WI38 (cell line): ENCODE measurements around the gene LY86.

Experiments used
- H3K4me3 ChIP-seq: 2 replicates; pipeline ENCODE4 v1.5.1; 2011; ENCODE audit warnings: low read depth, mild to moderate bottlenecking, control low read depth, low read length
- CTCF ChIP-seq: IDR thresholded peaks from 2 replicates; pipeline ENCODE4 v1.5.1; 2012; ENCODE audit warnings: low read depth, mild to moderate bottlenecking, control low read depth, low read length

Gene LY86

GRCh38 chr6:6596529-6597328 lies 8.2 kb downstream of the LY86 start:
- no peak for TF ChIP-seq CTCF
- H3K4me3 ChIP-seq = no peak overlapping the region

- no peak for TF ChIP-seq CTCF
These were observed 9.2 kb downstream of the LY86 start for GRCh38 chr6:6597682-6598081.

GRCh38 chr6:6599468-6599873 lies 11.0 kb downstream of the LY86 start:
- no peak overlapping the region for H3K4me3 ChIP-seq
- TF ChIP-seq CTCF = no peak

More at GRCh38 chr6:6597682-6598081, 9.2 kb downstream of the LY86 start:
- H3K4me3 ChIP-seq = no peak overlapping the region

DNA sequence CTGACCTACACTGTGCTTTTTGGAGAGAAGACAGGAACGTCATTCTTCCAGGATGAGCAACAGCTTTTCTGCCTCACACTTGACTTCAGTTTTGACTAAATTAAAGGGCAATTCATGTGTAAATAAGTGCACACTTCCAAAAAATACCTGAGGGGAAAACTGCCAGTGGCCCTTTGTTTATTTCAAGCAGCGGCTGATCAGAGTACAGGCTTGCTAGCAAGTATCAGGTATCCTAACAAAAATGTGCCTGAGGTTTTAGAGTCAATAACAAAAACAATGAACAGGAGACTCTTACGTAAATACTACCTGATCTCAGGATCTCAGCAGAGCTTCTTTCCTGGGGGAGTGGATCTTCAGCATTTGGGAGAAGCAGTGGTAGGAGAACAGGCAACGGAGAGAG lies 12.4 kb downstream of the LY86 start:
- no peak for TF ChIP-seq CTCF
- H3K4me3 ChIP-seq = no peak overlapping the region

GRCh38 chr6:6602262-6602661 lies 13.7 kb downstream of the LY86 start:
- TF ChIP-seq CTCF = no peak
- no peak overlapping the region for H3K4me3 ChIP-seq

DNA sequence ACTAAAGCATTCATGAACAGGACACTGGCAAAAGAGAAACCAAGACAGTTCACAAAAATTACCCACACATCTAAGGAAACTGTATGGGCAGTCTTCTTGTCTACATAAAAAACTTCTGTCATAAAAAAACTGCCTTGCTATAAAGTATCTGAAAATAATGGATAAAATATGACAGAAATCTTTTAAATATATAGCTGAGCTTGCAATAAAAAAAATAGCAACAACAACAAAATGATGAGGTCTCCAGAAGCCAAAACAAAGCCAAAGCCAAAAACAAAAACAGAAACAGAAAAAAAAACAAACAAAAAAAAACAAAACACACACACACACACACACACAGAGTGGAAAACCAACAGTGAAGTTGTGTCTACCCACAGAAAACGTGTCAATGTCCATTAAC lies 14.8 kb downstream of the LY86 start:
- no peak overlapping the region for H3K4me3 ChIP-seq
- no peak for TF ChIP-seq CTCF

- no peak for TF ChIP-seq CTCF
These were observed 15.5 kb downstream of the LY86 start for GRCh38 chr6:6604015-6604414.

More at GRCh38 chr6:6604015-6604414, 15.5 kb downstream of the LY86 start:
- H3K4me3 ChIP-seq = no peak overlapping the region
